Measurements from ENCODE around the gene ILF2.

ILF2 gene

GRCh38 chr1:153669606-153670005 is 1.2 kb downstream of the ILF2 start:
- TF ChIP-seq ZBTB7A (IDR thresholded peaks at IDR 0.05; ENCODE audit: low read depth) (no peak), CREB1 (IDR thresholded peaks at IDR 0.05; ENCODE audit: low read depth) (no peak), EP300 (IDR thresholded peaks at IDR 0.05; ENCODE audit: borderline replicate concordance) (no peak), RAD21 (IDR thresholded peaks at IDR 0.05; ENCODE audit: low read depth) (no peak), YY1 (IDR thresholded peaks at IDR 0.05; ENCODE audit: low read depth) (no peak), TCF12 (IDR thresholded peaks at IDR 0.05; ENCODE audit: low read depth) (no peak), NFIC (IDR thresholded peaks at IDR 0.05) (no peak), EGR1 (IDR thresholded peaks at IDR 0.05) (no peak), REST (IDR thresholded peaks at IDR 0.05; ENCODE audit: low read depth) (no peak), CEBPB (IDR thresholded peaks at IDR 0.05) (no peak)

- TF ChIP-seq CEBPB (IDR thresholded peaks at IDR 0.05) (no peak), TCF12 (IDR thresholded peaks at IDR 0.05; ENCODE audit: low read depth) (no peak), EGR1 (IDR thresholded peaks at IDR 0.05) (no peak), RAD21 (IDR thresholded peaks at IDR 0.05; ENCODE audit: low read depth) (no peak), ZBTB7A (IDR thresholded peaks at IDR 0.05; ENCODE audit: low read depth) (no peak), MAX (IDR thresholded peaks at IDR 0.05) (no peak), CREB1 (IDR thresholded peaks at IDR 0.05; ENCODE audit: low read depth) (no peak), EP300 (IDR thresholded peaks at IDR 0.05; ENCODE audit: borderline replicate concordance) (no peak), FOXM1 (IDR thresholded peaks at IDR 0.05; ENCODE audit: borderline replicate concordance, low read depth) (no peak), TAF1 (IDR thresholded peaks at IDR 0.05; ENCODE audit: low read depth) (no peak), REST (IDR thresholded peaks at IDR 0.05; ENCODE audit: low read depth) (no peak)
These were observed 3.4 kb downstream of the ILF2 start for GRCh38 chr1:153667439-153667838.

- no peak for TF ChIP-seq EP300 (IDR thresholded peaks at IDR 0.05; ENCODE audit: borderline replicate concordance)
- no peak for TF ChIP-seq REST (IDR thresholded peaks at IDR 0.05; ENCODE audit: low read depth)
- TF ChIP-seq TCF12 (IDR thresholded peaks at IDR 0.05; ENCODE audit: low read depth): no peak
- no peak for TF ChIP-seq CEBPB (IDR thresholded peaks at IDR 0.05)
- TF ChIP-seq TEAD4 (IDR thresholded peaks at IDR 0.05): no peak
- TF ChIP-seq RAD21 (IDR thresholded peaks at IDR 0.05; ENCODE audit: low read depth): no peak
- no peak for TF ChIP-seq FOXM1 (IDR thresholded peaks at IDR 0.05; ENCODE audit: borderline replicate concordance, low read depth)
- TF ChIP-seq ZBTB7A (IDR thresholded peaks at IDR 0.05; ENCODE audit: low read depth): no peak
- TF ChIP-seq NFIC (IDR thresholded peaks at IDR 0.05): no peak
- no peak for TF ChIP-seq MAX (IDR thresholded peaks at IDR 0.05)
- no peak for TF ChIP-seq TAF1 (IDR thresholded peaks at IDR 0.05; ENCODE audit: low read depth)
- no peak for TF ChIP-seq YY1 (IDR thresholded peaks at IDR 0.05; ENCODE audit: low read depth)
These were observed 7.6 kb downstream of the ILF2 start for GRCh38 chr1:153663211-153663610.

- TF ChIP-seq MAX (IDR thresholded peaks at IDR 0.05) (no peak), CREB1 (IDR thresholded peaks at IDR 0.05; ENCODE audit: low read depth) (no peak), REST (IDR thresholded peaks at IDR 0.05; ENCODE audit: low read depth) (no peak), RAD21 (IDR thresholded peaks at IDR 0.05; ENCODE audit: low read depth) (no peak), YY1 (IDR thresholded peaks at IDR 0.05; ENCODE audit: low read depth) (no peak), CEBPB (IDR thresholded peaks at IDR 0.05) (no peak), EP300 (IDR thresholded peaks at IDR 0.05; ENCODE audit: borderline replicate concordance) (no peak), TCF12 (IDR thresholded peaks at IDR 0.05; ENCODE audit: low read depth) (no peak), FOXM1 (IDR thresholded peaks at IDR 0.05; ENCODE audit: borderline replicate concordance, low read depth) (no peak), TEAD4 (IDR thresholded peaks at IDR 0.05) (no peak), NFIC (IDR thresholded peaks at IDR 0.05) (no peak), EGR1 (IDR thresholded peaks at IDR 0.05) (no peak), USF1 (IDR thresholded peaks at IDR 0.05) (no peak), ZBTB7A (IDR thresholded peaks at IDR 0.05; ENCODE audit: low read depth) (no peak), TAF1 (IDR thresholded peaks at IDR 0.05; ENCODE audit: low read depth) (no peak)
These were observed 8.5 kb downstream of the ILF2 start for GRCh38 chr1:153662269-153662668.
